Lung (tissue), 12 donors: ENCODE data around the gene BCL2L13. TPM values are rescaled to one million over a fixed set of nuclear protein-coding genes. Genes with fewer than 3 reads are reported as not detected.
A peak's percentile ranks its signal among the peaks of the same experiment; 100 is the strongest.
"Not testable (repeated sequence)": the region's sequence is repeated elsewhere in the genome, so short reads cannot be mapped to it uniquely, and the experiment has no call there.

Experiments used
- ATAC-seq: fragments of 200-7000 bp; cut with Tn5 transposase; one replicate; pipeline ENCODE4 v1.9.1; 2020; ENCODE audit warnings: moderate number of reproducible peaks; ENCODE audit not compliant: insufficient read depth, low FRiP score
- DNase-seq, 3 donors: peaks; one replicate each; pipeline ENCODE4 v3.0.0-alpha.2; 2013 to 2017
- H3K27ac ChIP-seq, 2 donors: one replicate each; pipeline ENCODE4 v1.5.1; 2013; ENCODE audit warnings: mild to moderate bottlenecking in 2 of 2, moderate library complexity in 2 of 2, control low read depth in 1 of 2, inconsistent platforms in 1 of 2, low read depth in 1 of 2, low read length in 1 of 2
- H3K27me3 ChIP-seq, 3 donors: one replicate each; pipeline ENCODE4 v1.5.1; 2013; ENCODE audit warnings: low read length in 2 of 3; ENCODE audit not compliant: control insufficient read depth in 3 of 3, insufficient read depth in 3 of 3
- H3K36me3 ChIP-seq, 4 donors: one replicate each; pipeline ENCODE4 v1.5.1; 2013; ENCODE audit warnings: low read length in 4 of 4, mild to moderate bottlenecking in 1 of 4, moderate library complexity in 1 of 4; ENCODE audit not compliant: control insufficient read depth in 4 of 4, insufficient read depth in 4 of 4
- H3K4me1 ChIP-seq, 5 donors: one replicate each; pipeline ENCODE4 v1.5.1; 2013; ENCODE audit warnings: low read length in 5 of 5, mild to moderate bottlenecking in 2 of 5, moderate library complexity in 1 of 5; ENCODE audit not compliant: control insufficient read depth in 5 of 5, insufficient read depth in 5 of 5
- H3K4me3 ChIP-seq: one replicate; pipeline ENCODE4 v1.5.1; 2013; ENCODE audit warnings: mild to moderate bottlenecking, control low read depth, moderate library complexity
- H3K9ac ChIP-seq, 2 donors: one replicate each; pipeline ENCODE4 v1.5.1; 2013; ENCODE audit warnings: low read length in 2 of 2, control low read depth in 1 of 2; ENCODE audit not compliant: insufficient read depth in 1 of 2
- H3K9me3 ChIP-seq, 4 donors: one replicate each; pipeline ENCODE4 v1.5.1; 2013; ENCODE audit warnings: low read length in 3 of 4, mild to moderate bottlenecking in 1 of 4, moderate library complexity in 1 of 4; ENCODE audit not compliant: control insufficient read depth in 4 of 4, insufficient read depth in 3 of 4
- CTCF ChIP-seq: IDR thresholded peaks from 2 replicates; pipeline ENCODE4 v1.5.1; 2012; ENCODE audit warnings: mild to moderate bottlenecking; ENCODE audit errors: control extremely low read depth, extremely low read depth
- WGBS, 2 donors: extraction: QIAGEN DNeasy Blood & Tissue Kit; methylation state at CpG; one replicate each; pipeline ENCODE4 v1.1.7; 2013; 5-methylcytosine and 5-hydroxymethylcytosine counted together
- polyA plus RNA-seq, 2 donors: library from polyadenylated mRNA; stranded (reverse); fragments of 200-250 nt; gene quantifications; one replicate each; pipeline ENCODE4 v1.2.1, GENCODE V29; 2013
- total RNA-seq, 2 donors: library from RNA; depleted of rRNA in 1 of 2; stranded (reverse); fragments of >200 nt in 1 of 2; gene quantifications; one replicate each; pipeline ENCODE4 v1.2.1, GENCODE V29; 2014 to 2021
- donor health status: control.
- donor health status: control.
- donor health status: Bipolar disorder and iron deficiency.
- donor health status: healthy.
- donor health status: DM: yes; HTN: yes; CAD: no.

BCL2L13 gene
- total and polyA plus RNA-seq, 4 donors = 21.4 to 52.4 (median 33.8) TPM

GRCh38 chr22:17633998-17634323, 4.6 kb upstream of the BCL2L13 start:
- WGBS, 2 donors = 92 to 94% methylated on average over 3 of the region's 3 CpGs
- peaks cover 0 to 6% (median 0%) of the 10 kb centered on the region in 4 donors for H3K36me3 ChIP-seq
- no peak overlapping the region for H3K27ac ChIP-seq
- H3K9ac ChIP-seq = no peak overlapping the region
- H3K4me1 ChIP-seq = peaks cover 0 to 11% (median 4%) of the 10 kb centered on the region in 5 donors
- TF ChIP-seq CTCF = no peak
- DNase-seq = no peak
- no peak overlapping the region for H3K4me3 ChIP-seq
- no peaks in the 10 kb centered on the region for H3K27me3 ChIP-seq
- H3K9me3 ChIP-seq = no peaks in the 10 kb centered on the region
- no peak for ATAC-seq

GRCh38 chr22:17634696-17635095, 3.9 kb upstream of the BCL2L13 start:
- Histone ChIP-seq H3K4me3 (no peak overlapping the region), H3K36me3 (peaks cover 0 to 7% (median 0%) of the 10 kb centered on the region in 4 donors), H3K27ac (no peak overlapping the region), H3K9ac (no peak overlapping the region), H3K4me1 (peaks cover 1 to 9% (median 4%) of the 10 kb centered on the region in 5 donors), H3K9me3 (no peaks in the 10 kb centered on the region), H3K27me3 (no peaks in the 10 kb centered on the region)
- ATAC-seq (no peak), DNase-seq (no peak)
- TF ChIP-seq CTCF = no peak
- 93 to 98% methylated on average over 3 of the region's 3 CpGs for WGBS, 2 donors

- ATAC-seq = not testable (repeated sequence)
Measured at GRCh38 chr22:17636850-17637249, 1.7 kb upstream of the BCL2L13 start.

GRCh38 chr22:17637490-17638181, 921 bp upstream of the BCL2L13 start:
- DNase-seq = no peak

More at GRCh38 chr22:17636850-17637249, 1.7 kb upstream of the BCL2L13 start:
- H3K27me3 ChIP-seq, H3K4me3 ChIP-seq, H3K9ac ChIP-seq, H3K9me3 ChIP-seq, DNase-seq, H3K27ac ChIP-seq, H3K36me3 ChIP-seq: not testable (repeated sequence)
- WGBS, 2 donors = 87 to 88% methylated on average over 10 of the region's 10 CpGs
- H3K4me1 ChIP-seq = peaks cover 4 to 16% (median 8%) of the 10 kb centered on the region in 5 donors

More at GRCh38 chr22:17637490-17638181, 921 bp upstream of the BCL2L13 start:
- H3K9me3 ChIP-seq = no peaks in the 10 kb centered on the region
- H3K9ac ChIP-seq = peak overlapping the region; percentile 91 to 100
- no peaks in the 10 kb centered on the region for H3K27me3 ChIP-seq
- WGBS, 2 donors = 50 to 56% methylated on average over 10 of the region's 10 CpGs
- no peak for ATAC-seq
- H3K36me3 ChIP-seq = peaks cover 0 to 7% (median 0%) of the 10 kb centered on the region in 4 donors
- peak overlapping the region; percentile 99 for H3K27ac ChIP-seq
- peak overlapping the region; percentile 73 for H3K4me3 ChIP-seq
- TF ChIP-seq CTCF = no peak
- peaks cover 4 to 16% (median 8%) of the 10 kb centered on the region in 5 donors for H3K4me1 ChIP-seq
